ENCODE data around the gene SMG5.

Gene SMG5

GRCh38 chr1:156229809-156230472, 52.7 kb downstream of the SMG5 start:
- H3K4me3 ChIP-seq (replicated peaks; ENCODE audit: low read depth, low read length): no peak overlapping the region
- DNase-seq (ENCODE audit: low read depth): no peak
- TF ChIP-seq CTCF (IDR thresholded peaks at IDR 0.05; ENCODE audit: low read length, missing control alignments): no peak

- no peak for TF ChIP-seq CTCF (IDR thresholded peaks at IDR 0.05; ENCODE audit: low read length, missing control alignments)
- DNase-seq (ENCODE audit: low read depth): no peak
- no peak overlapping the region for H3K4me3 ChIP-seq (replicated peaks; ENCODE audit: low read depth, low read length)
These were observed 54.1 kb downstream of the SMG5 start for GRCh38 chr1:156228501-156228900.

- DNase-seq (ENCODE audit: low read depth): no peak
- no peak overlapping the region for H3K4me3 ChIP-seq (replicated peaks; ENCODE audit: low read depth, low read length)
- TF ChIP-seq CTCF (IDR thresholded peaks at IDR 0.05; ENCODE audit: low read length, missing control alignments): no peak
These were observed 55.8 kb downstream of the SMG5 start for GRCh38 chr1:156226782-156227181.

- H3K4me3 ChIP-seq (replicated peaks; ENCODE audit: low read depth, low read length): no peak overlapping the region
- TF ChIP-seq CTCF (IDR thresholded peaks at IDR 0.05; ENCODE audit: low read length, missing control alignments): no peak
- no peak for DNase-seq (ENCODE audit: low read depth)
These were observed 56.5 kb downstream of the SMG5 start for GRCh38 chr1:156226116-156226538.

- TF ChIP-seq CTCF (IDR thresholded peaks at IDR 0.05; ENCODE audit: low read length, missing control alignments): no peak
- no peak overlapping the region for H3K4me3 ChIP-seq (replicated peaks; ENCODE audit: low read depth, low read length)
- no peak for DNase-seq (ENCODE audit: low read depth)
These were observed 57.0 kb downstream of the SMG5 start for GRCh38 chr1:156225677-156226014.

GRCh38 chr1:156221986-156222692, 60.5 kb downstream of the SMG5 start:
- no peak for DNase-seq (ENCODE audit: low read depth)
- no peak overlapping the region for H3K4me3 ChIP-seq (replicated peaks; ENCODE audit: low read depth, low read length)
- TF ChIP-seq CTCF (IDR thresholded peaks at IDR 0.05; ENCODE audit: low read length, missing control alignments): no peak

GRCh38 chr1:156220226-156220625, 62.4 kb downstream of the SMG5 start:
- no peak for TF ChIP-seq CTCF (IDR thresholded peaks at IDR 0.05; ENCODE audit: low read length, missing control alignments)

More at GRCh38 chr1:156220226-156220625, 62.4 kb downstream of the SMG5 start:
- no peak for DNase-seq (ENCODE audit: low read depth)
- no peak overlapping the region for H3K4me3 ChIP-seq (replicated peaks; ENCODE audit: low read depth, low read length)
